HTR-8/SVneo (cell line): ENCODE data around the gene TTLL1.
A peak's percentile ranks its signal among the peaks of the same experiment; 100 is the strongest.

Experiments
- DNase-seq: peaks from one replicate; pipeline ENCODE4 v3.0.0; 2011; ENCODE audit warnings: low spot score, mixed read lengths; ENCODE audit not compliant: insufficient read length
- FAIRE-seq: peaks from 2 replicates; lab custom pipeline; 2011; peaks lifted over from hg19 to GRCh38; lab: Jason Lieb, UNC

TTLL1 gene

GRCh38 chr22:43015677-43016042, 73.5 kb downstream of the TTLL1 start:
- FAIRE-seq = no peak
- DNase-seq = no peak

GRCh38 chr22:43014869-43015676, 74.1 kb downstream of the TTLL1 start, which contains the start of gene PACSIN2:
PACSIN2 (minus strand) TSS chr22:43015149; CDS start chr22:42912080, 103,069 bp downstream.
- DNase-seq = peak; percentile 99
- FAIRE-seq = peak; percentile 77

GRCh38 chr22:43014316-43014868, 74.8 kb downstream of the TTLL1 start:
- no peak for DNase-seq
- FAIRE-seq = no peak

GRCh38 chr22:43013355-43014315, 75.6 kb downstream of the TTLL1 start:
- no peak for DNase-seq
- FAIRE-seq = no peak

GRCh38 chr22:43012390-43012789, 76.8 kb downstream of the TTLL1 start:
- DNase-seq (no peak), FAIRE-seq (no peak)

- DNase-seq (no peak), FAIRE-seq (no peak)
Measured at GRCh38 chr22:43011079-43011478, 78.1 kb downstream of the TTLL1 start.

- FAIRE-seq = no peak
- no peak for DNase-seq
Measured at GRCh38 chr22:43009444-43009843, 79.7 kb downstream of the TTLL1 start.

- DNase-seq (no peak), FAIRE-seq (no peak)
Measured at GRCh38 chr22:43008921-43009320, 80.3 kb downstream of the TTLL1 start.

- no peak for FAIRE-seq
- DNase-seq = no peak
Measured at GRCh38 chr22:43008509-43008908, 80.7 kb downstream of the TTLL1 start.

- peak; percentile 65 for DNase-seq
- peak; percentile 83 for FAIRE-seq
Measured at GRCh38 chr22:43007519-43008102, 81.6 kb downstream of the TTLL1 start.

GRCh38 chr22:43006753-43007152, 82.4 kb downstream of the TTLL1 start:
- FAIRE-seq (no peak), DNase-seq (no peak)

- FAIRE-seq (no peak), DNase-seq (no peak)
Measured at GRCh38 chr22:43006016-43006505, 83.1 kb downstream of the TTLL1 start.

- no peak for DNase-seq
- FAIRE-seq = no peak
Measured at GRCh38 chr22:43005106-43005505, 84.1 kb downstream of the TTLL1 start.

- no peak for DNase-seq
- FAIRE-seq = no peak
Measured at GRCh38 chr22:43004362-43005035, 84.7 kb downstream of the TTLL1 start.

GRCh38 chr22:43002202-43002586, 87.0 kb downstream of the TTLL1 start:
- no peak for DNase-seq

GRCh38 chr22:43001271-43002201, 87.7 kb downstream of the TTLL1 start:
- DNase-seq (no peak), FAIRE-seq (no peak)

More at GRCh38 chr22:43002202-43002586, 87.0 kb downstream of the TTLL1 start:
- no peak for FAIRE-seq

- no peak for FAIRE-seq
- DNase-seq = no peak
Measured at GRCh38 chr22:43000441-43001175, 88.6 kb downstream of the TTLL1 start.

GRCh38 chr22:42997582-42998090, 91.6 kb downstream of the TTLL1 start:
- no peak for DNase-seq
- FAIRE-seq = no peak
